22Rv1 (cell line): Measurements from ENCODE around the gene CNPY2.

ENCODE experiments used
- ZFX ChIP-seq: fragments of 450-650 bp; IDR thresholded peaks from 2 replicates; pipeline ENCODE4 v1.6.1; 2017; ENCODE audit warnings: antibody characterized with exemption, borderline replicate concordance
- TF ChIP-seq, protein P1 (sequence below): fragments of 450-650 bp; IDR thresholded peaks from 2 replicates; pipeline ENCODE4 v1.5.1; 2017; ENCODE audit warnings: mild to moderate bottlenecking

DNA sequence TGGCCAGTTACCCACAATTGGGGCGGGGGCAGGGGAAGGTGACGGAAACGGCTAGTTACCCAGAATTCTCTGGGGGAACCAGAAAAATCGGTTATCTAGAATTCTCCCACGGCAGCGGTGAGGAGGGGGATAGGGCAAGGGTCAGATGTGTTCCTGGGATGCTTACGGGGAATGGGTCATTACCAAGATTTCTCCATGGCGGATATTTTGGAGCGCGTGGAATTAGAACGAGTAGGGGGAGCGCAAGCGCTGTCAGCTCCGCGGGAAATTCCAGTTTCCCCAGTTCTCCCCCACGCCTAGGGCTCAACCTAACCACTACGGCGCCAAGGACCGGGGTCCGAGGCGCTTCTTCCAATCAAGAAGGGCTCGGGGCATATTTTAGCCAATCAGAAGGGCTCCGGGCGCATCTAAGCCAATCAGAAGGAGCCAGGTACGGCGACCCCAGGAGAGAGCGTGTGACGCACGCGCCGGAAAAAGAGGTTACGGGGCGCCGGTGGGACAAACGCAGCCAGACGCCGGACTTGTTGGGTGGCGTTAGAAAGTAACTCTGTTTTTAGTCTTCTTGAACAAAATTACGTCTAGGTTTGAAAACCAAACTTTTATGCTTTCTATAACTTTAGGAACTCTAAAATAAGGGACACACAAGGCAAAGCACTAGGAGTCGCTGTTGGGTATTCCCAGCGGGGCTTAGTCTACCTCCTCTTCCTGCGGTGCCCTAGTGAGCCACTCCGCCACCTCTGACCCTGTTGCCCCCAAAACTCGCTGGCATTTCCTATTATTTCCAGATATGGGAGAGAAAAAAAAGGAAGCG, 18.1 kb upstream of the CNPY2 start, which contains the start of gene PAN2:
- TF ChIP-seq, protein P1, sequence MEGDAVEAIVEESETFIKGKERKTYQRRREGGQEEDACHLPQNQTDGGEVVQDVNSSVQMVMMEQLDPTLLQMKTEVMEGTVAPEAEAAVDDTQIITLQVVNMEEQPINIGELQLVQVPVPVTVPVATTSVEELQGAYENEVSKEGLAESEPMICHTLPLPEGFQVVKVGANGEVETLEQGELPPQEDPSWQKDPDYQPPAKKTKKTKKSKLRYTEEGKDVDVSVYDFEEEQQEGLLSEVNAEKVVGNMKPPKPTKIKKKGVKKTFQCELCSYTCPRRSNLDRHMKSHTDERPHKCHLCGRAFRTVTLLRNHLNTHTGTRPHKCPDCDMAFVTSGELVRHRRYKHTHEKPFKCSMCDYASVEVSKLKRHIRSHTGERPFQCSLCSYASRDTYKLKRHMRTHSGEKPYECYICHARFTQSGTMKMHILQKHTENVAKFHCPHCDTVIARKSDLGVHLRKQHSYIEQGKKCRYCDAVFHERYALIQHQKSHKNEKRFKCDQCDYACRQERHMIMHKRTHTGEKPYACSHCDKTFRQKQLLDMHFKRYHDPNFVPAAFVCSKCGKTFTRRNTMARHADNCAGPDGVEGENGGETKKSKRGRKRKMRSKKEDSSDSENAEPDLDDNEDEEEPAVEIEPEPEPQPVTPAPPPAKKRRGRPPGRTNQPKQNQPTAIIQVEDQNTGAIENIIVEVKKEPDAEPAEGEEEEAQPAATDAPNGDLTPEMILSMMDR: peak; percentile 91
- no peak for TF ChIP-seq ZFX
